Measurements from ENCODE around the gene CCDC92.
"Not testable (repeated sequence)": the region's sequence is repeated elsewhere in the genome, so short reads cannot be mapped to it uniquely, and the experiment has no call there.

The CCDC92 gene

DNA sequence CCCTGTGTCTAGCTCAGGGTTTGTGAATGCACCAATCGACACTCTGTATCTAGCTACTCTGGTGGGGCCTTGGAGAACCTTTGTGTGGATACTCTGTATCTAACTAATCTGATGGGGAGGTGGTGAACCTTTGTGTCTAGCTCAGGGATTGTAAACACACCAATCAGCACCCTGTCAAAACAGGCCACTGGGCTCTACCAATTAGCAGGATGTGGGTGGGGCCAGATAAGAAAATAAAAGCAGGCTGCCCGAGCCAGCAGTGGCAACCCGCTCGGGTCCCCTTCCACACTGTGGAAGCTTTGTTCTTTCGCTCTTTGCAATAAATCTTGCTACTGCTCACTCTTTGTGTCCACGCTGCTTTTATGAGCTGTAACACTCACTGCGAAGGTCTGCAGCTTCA lies 25.1 kb downstream of the CCDC92 start:
- not testable (repeated sequence) for DNase-seq

DNA sequence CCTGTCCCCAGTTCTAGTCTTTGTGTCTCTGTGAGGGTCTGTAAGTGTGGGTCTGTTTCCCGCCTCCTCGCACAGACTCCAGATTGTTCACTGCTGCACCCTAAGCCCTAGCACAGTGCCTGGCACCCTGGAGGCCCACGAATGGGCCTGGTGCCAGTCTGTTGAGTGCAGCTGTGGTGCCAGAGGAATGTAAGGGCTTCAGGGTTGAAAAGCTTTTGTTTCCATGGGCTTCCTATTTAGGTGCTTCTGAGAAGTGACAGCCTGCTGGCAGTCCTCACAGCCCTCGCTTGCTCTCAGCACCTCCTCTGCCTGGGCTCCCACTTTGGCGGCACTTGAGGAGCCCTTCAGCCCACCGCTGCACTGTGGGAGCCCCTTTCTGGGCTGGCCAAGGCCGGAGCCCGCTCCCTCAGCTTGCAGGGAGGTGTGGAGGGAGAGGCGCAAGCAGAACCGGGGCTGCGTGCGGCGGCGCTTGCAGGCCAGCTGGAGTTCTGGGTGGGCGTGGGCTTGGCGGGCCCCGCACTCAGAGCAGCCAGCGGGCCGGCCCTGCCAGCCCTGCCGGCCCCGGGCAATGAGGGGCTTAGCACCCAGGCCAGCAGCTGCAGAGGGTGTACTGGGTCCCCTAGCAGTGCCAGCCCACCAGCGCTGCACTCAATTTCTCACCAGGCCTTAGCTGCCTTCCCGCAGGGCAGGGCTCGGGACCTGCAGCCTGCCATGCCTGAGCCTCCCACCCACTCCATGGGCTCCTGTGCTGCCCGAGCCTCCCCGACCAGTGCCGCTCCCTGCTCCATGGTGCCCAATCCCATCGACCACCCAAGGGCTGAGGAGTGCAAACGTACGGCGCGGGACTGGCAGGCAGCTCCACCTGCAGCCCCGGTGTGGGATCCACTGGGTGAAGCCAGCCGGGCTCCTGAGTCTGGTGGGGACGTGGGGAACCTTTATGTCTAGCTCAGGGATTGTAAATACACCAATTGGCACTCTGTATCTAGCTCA lies 25.8 kb downstream of the CCDC92 start:
- DNase-seq: not testable (repeated sequence)

DNA sequence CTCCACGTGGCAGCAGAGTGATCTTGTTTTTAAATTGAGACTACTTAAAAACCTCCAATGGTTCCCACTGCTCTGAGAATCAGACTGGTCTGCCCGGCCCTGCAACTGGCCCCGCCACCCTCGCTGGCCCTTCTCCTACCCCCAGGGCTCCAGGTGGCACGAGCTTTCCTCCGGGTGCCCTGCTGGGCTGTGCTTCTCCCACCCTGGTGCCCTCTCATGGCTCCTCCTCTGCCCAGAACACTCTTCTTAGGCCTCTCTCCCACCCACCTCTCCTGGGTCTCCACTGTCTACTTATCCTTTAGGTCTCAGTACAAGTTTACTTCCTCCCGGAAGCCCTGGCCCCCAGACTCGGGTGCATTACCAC lies 26.5 kb downstream of the CCDC92 start:
- no peak for DNase-seq

DNA sequence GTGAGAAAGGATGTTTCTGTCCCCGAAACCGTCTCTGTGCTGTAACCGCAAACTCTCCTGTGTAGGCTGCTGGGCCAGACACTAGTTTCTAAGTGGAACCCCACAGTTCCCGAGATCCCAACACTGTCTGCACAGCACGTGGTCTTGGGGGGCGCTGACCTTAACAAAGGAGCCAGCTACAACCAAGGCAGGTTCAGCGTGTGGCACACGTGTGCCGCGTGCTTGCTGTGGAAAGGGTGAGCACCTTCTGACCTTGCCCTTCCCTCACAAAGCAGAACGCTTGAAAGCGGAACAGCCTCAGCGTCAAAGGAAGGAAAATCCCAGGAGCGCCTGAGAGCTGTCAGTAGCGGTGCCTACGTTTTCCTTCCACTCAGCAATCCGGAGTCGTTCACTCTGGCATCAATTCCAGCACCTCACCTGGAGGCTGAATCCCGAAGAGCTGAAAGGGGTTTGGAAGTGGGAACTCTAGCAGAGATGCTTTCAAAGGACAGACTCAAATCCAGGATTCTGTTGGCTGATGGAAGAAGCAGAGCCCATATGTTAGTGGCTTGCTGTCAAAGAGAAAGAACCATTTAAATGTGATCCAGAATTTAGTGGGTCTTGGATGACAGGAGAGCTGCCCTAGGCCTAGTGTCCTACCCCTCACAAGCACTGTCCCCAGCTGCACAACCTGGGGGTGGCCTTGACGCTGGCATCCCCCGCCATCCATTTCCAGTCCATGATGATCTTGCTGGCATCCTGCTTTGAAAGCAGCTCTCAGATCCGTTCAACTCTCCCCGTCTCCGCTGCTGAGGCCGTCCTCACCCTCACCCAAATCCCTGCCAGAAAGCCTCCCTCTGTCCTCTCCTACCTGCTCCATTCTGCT lies 27.1 kb downstream of the CCDC92 start:
- no peak for DNase-seq

DNA sequence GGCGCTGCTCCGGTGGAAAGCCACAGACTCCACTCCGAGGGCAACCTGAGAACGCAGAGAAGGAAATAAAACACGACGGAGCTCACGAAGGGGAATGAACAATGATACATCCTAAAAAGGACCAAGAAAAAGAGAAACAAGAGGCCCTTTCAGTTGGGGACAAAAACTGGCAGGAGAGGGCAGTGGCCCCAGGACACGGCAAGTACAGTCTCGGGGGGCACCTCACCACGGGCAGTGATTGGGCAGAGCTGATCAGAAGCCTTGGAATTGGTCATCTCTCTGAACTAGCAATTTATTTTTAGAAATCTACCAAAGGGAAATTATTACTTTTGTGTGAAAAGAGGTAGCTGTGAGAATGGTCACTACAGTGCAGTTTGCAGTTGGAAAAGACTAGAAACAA lies 27.9 kb downstream of the CCDC92 start:
- no peak for DNase-seq

DNA sequence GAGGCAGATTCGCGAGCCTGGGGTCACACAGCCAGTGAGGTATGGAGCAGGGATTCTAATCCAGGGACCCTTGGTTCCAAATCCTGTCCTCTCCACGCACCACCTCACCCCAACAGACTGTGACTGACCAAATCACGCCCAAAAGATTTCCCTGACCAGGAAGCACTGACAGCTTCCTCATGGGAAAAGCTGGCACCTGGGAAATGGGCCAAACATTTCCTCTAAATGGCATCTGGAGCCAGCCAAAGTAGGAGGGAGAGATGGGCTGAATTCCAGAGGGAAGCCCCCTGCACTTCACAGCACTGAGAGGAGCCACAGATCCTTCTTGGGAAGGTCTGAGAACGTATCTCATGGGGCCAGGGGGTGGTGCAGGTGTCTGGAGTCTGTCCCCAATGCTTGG lies 28.8 kb downstream of the CCDC92 start:
- DNase-seq: no peak

DNA sequence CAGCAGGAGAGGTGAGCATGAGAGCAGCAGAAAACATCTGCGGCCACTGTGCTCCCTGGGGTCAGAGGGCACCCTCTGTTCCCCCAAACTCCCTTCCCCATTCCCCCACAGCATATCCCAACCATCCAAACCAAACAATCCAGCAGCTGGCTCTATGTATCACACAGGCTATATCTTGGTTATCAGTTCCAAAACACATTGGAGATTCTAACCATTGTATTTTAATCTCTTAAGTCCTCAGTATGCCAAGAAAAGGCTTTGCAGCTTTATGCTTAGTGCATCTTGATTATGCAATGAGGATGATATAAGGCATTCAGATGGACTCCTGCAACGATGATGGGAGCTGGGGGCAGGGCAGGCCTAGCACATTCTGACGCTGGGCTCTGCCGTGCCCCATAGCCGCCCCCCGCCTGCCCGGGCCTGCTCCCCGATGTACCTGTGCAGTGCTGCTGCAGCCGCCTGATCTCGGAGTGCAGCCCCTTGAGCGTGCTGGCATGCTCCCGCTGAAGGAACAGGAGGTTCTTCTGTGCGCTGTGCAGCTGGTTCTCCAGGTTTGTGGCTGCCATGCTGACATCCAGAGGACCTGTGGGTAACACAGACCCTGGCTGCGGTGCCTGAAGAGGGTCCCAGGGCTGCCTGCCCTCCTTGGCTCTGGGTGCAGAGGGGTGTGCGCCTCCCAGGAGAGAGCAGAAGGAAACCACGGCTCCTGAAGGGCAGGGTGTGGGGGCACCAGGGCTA lies 29.6 kb downstream of the CCDC92 start:
- DNase-seq: no peak

DNA sequence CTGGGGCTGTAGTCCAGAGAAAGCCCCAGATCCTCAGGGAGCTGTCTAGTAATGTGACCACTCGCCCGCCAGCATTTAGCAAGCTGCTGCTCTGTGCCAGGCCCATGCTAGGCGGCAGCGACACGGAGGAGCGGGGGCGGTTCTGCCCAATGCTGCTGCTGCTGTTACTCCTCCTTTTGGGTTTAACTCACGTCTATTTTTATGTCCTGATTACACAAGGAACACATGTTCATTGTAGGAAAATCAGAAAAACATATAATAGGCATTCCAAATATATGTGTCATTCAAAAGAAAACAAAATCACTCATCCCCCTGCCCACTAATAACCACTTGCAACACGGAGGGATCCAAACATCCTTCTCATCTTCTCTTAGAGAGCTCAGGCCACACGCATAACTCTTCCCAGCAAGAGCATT lies 30.4 kb downstream of the CCDC92 start:
- no peak for DNase-seq

DNA sequence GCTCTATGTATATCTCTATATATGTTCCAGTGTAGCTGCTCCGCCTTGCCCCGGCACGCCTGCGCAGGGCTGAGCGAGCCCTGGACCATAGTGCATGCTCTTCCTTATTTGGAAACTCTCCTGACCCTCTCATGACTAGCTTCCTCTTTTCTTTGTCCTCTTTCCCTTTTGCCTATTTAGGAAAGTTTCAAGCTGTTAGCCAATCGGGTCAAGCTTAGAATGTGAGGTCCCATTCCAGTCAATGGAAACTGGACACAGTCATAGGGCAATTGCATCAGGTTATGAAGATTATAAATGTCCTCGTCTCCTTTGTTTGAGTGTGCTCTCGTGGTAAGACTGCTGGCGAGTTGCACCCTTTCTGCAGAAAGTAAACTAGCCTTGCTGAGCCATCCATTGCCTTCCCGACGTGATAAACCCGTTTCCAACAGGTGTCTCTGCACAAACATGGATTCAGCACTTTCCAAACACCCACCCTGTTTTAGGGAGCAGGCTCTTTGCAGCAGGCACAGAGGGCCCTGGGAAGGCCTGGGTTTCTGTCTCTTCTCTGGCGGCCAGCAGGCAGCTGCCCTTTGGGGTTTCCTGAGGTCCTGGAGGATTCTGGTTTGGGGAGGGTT lies 30.9 kb downstream of the CCDC92 start:
- DNase-seq: peak; percentile 55

DNA sequence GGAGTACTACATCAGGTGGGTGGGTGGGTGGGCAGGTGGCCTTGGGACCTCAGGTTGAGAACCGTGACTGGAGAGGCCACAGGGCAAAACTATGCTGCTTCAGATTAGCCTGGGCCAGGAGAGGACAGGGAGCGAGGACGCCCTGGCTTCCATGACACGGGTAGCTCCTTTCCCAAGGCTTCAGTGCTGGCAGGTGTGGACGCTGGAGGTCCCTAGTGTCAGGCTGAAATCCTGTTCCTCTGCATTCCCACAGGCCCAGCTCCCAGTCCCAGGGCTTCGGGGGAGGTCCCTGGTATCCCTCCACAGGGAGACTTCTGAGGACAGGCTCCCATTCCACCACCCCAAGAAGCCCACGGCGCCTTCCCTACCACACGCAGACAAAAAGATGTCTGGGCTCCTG lies 31.6 kb downstream of the CCDC92 start:
- no peak for DNase-seq

DNA sequence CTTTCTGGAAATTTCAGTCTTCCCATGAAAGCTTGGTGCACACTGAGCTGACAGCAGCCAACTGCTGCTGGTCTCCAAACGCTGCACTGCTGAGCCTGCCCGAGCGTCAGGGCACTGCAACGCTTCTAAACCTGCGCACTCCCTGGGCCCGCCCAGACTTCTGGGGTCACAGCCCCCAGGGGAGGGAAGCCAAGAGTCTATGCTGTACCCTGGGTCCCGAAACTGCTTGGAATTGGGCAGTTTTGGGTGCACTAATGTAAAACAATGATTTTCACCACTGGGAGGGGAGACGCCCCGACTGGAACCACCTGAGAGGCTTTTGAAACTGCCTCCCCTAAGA lies 32.0 kb downstream of the CCDC92 start:
- no peak for DNase-seq

DNA sequence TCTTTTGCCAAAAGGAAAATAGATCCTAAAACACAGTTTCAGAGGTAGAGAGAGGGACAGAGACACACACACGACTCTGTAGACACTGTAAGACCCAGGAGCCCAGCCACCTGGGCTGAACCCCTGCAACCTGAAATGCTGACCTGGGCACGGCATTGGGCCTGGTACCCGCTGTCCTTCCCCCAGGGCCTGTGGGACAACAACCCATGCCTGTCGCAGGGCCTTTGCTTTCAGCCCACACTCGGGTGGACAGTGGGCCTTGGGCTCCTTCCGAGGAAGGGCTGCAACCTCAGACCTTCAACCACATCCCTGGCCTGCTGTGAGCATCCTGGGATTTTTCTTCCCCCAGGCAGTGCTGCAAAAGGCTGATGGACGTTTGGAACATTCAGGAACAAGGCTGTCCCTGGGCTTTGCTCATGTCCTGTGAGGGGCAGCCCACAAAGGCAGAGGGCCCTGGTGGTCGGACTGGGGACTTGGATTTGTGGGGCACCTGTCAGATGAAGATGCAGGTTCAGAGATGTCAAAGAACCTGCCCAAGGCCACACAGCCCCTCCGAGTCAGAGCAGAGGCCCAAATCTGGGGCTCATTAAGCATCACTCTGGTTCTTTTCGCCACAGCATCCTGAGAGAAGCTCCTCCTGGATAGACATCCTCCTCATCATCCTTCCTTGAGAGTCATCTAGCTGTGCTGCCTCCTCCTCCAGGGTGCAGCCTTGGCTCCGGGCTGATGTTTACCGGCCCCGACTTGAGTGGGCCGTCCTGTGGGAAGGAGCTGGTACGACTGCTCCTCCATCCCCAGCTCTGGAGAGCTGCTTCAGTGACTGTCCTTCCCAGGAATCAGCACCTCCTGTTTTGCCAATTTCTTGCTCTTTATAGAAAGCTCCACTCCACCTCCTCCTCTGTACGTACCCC lies 32.7 kb downstream of the CCDC92 start:
- no peak for DNase-seq

DNA sequence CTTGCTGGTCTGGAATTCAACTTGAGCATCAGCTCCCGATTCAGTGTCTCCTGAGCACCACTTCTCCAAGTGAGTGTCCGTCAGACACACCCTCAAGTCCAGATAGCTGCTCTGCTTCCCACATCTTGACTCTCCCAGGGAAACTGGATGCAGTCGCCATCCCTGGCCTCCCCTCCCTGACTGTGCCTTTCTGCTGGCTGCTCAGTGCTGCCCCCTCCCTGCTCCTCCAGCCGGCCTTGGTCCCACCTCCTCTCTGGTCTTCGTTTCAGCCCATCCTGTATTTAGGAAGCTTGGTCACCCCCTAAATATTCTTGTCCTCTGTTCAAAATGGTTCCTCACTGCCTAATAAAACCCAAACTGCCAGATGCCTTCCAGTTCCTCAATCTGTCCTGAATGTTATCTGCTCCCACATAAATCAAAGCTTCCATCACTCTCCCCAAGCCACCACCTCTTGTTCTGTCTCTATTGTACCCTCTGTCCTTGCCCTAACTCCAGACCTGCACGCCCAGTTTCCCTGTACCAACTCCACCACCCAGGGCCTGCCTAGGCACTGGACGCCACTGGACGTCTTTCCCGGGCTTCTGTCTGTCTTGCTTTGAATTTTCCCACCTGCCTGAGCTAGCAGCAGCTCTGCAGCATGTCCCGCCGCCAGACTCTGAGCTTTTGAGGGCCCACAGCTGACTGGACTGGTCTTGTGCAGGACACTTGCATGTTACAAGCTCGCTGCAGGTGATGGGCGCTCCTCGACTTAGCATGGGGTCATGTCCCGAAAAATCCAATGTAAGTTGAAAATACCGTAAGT lies 33.8 kb downstream of the CCDC92 start:
- no peak for DNase-seq

DNA sequence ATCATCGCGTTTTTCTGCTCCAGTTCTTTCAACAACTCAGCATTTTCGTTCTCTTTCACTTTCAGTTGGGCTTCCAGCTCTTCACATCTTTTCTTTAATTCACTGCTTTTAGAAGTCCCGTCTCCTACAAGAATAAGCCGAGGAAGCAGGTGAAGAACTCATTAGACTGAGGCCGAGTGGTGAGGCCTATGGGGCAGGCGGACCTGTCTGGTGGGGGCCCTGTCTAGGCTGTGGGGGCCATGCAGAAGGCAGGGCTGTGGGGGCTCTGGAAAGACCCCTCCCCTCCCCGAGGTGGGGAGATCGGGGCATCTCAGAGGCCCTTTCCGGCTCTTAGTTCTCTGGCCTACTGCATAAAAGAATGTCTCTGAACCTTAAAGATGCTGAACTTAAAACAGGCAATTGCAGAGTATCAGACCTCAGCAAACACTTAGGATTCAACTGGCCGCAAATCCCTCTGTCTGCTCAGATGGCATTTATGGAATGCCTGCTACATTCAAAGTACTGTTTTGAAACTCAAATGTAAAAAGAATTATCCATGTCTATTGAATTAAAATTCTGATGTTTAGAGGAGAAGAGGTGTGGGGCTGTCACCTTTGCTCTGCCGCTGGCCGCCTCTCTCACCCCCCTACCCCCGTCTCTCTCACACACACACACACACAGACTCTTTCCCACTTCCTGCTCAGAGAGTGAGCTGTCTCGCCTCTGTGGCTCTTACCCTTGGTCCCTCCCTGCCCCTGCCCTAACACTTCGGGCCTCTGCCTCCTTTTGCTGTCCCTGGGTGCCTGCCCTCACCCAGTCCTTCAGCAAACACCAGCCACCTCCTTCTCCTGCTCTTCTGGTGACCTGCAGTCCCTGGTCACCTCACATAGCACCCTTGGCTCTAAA lies 34.7 kb downstream of the CCDC92 start:
- DNase-seq: peak; percentile 63

DNA sequence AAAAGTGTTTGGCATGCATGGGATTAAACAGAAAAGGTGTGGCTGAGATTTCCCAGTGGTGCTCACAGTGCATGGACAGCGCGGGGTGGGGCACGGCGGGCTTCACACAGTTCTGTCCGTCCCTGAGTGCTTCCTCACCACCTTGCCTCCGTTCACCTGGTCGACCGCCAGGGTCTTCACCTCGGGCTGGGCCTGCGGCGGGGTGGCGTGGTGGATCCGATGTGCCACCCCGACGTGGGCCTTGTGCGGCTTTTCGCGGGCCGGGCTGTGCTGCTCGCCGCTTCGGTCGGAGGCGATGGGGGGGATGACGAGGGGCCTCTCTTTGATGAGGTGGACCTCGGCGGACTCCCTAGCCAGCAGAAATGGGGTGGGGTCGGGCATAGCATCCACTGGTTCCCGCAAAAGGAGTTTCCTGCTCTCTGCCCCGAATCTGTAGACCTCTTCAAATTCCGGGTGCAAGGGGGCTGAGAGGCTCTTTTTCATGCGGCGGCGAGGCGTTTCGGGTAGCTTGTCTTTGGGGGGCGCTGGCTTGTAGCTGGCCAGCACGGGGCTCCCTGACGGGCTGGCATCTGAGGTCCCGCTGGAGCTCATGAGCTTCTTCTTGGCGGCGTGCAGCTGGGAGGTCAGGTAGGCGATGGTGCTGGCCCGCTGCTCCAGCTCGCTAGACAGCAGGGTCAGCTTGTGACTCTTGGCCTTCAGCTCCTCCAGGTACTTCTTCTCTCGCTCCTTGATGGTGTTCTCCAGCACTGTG lies 35.5 kb downstream of the CCDC92 start:
- DNase-seq: no peak

DNA sequence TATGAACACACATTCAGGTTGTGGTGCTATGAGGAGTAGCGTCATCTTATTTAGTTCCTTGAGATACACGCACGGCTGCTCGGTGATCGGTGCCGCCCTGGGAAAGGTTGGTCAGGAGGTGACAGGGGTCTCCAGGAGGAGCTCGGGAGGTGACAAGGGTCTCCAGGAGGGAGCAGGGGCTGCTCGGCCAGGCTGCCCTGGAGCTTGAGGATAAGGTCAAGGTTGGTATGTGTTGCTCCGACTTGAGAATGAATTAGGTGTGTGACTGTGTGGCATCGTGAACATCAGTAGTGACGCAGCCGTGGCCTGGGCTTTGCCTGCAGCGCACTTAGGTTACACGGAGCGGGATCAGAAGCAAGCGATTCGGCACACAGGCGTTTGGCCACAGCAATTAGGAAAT lies 36.2 kb downstream of the CCDC92 start:
- DNase-seq: no peak

DNA sequence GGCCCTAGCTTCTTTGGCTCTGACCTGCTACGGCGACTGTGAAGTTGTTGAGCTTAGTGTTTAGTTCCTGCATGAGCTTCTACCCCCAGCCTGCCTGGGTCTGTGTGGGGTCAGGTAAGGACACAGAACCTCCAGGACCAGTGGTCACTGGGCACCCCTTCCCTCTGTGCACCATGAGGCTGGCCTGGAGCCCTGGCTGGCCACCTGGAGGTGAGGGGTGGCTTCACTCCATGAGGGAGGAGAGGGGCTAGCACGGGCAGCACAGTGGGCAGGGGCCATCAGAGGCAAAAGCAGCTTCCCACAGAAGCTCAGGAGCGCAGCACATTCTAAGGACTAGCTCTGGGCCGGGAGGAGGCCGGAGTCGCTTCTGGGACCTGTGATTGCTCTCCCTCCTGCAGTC lies 36.7 kb downstream of the CCDC92 start:
- DNase-seq: no peak

DNA sequence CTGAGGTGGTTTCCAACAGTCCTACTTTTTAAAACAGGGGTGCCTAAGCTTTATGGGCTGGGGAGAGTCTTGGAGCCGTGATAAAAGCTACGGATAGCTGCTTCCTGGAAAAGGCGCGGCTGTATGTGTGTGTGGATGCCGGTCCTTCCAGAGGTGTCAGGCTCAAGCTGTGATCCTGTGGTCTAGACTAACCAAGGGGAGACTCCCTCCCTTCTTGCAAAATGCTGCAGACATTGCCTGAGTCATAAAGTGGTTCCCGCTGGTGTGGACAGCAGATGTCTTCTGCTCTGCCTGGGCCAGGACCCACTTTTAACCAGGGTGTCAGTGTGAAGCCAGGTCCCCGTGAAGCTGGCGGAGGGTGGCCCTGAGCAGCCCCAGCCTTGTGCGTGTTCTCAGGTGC lies 37.8 kb downstream of the CCDC92 start:
- DNase-seq: peak; percentile 22

DNA sequence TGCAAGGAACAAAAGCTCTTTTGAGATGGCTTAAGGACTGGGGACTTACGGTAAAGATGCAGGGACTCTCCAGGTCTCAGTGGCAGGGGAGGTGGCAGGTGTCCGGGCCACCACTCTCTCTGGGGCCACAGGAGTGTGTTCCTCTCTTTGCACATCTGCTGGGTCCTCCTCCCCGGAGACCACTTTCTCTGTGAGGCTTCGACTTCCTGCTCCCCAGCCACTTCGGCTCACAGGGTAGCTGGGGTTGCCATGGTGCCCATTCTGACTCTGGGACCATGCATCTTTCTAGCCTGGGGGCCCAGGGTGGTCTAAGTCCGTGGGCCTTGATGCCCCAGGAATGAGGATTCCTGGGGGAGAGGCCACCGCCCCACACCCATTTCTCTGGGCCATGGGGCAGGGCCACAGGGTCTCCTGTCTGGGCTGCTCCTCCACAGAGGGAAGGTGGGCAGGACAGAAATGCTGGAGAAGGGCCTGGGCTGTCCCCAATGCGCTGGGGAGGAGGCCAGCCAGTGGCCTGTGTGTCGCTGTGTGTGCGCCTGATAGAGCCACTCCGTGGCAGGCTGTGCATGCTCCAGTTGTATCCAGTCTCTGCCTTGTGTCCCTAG lies 38.5 kb downstream of the CCDC92 start:
- no peak for DNase-seq
